ENCODE data around the gene CCDC68.
"Not testable (repeated sequence)": the region's sequence is repeated elsewhere in the genome, so short reads cannot be mapped to it uniquely, and the experiment has no call there.

Gene CCDC68

GRCh38 chr18:54958704-54959625 is at the start of gene CCDC68:
Gene CCDC68, minus strand, starts transcription at chr18:54959461. Its CDS starts 16,670 bp downstream, at chr18:54942791.
- DNase-seq: no peak

GRCh38 chr18:55007602-55008001 is 48.3 kb upstream of the CCDC68 start:
- no peak for DNase-seq

GRCh38 chr18:55003695-55004094 is 44.4 kb upstream of the CCDC68 start:
- no peak for DNase-seq

- no peak for DNase-seq
These were observed 43.0 kb upstream of the CCDC68 start for GRCh38 chr18:55002261-55002660.

- DNase-seq: no peak
These were observed 42.2 kb upstream of the CCDC68 start for GRCh38 chr18:55001394-55002024.

- DNase-seq: no peak
These were observed 41.3 kb upstream of the CCDC68 start for GRCh38 chr18:55000529-55000928.

GRCh38 chr18:54999016-54999415 is 39.8 kb upstream of the CCDC68 start:
- no peak for DNase-seq

- DNase-seq: no peak
These were observed 36.3 kb upstream of the CCDC68 start for GRCh38 chr18:54995421-54996143.

- no peak for DNase-seq
These were observed 32.7 kb upstream of the CCDC68 start for GRCh38 chr18:54991981-54992380.

- DNase-seq: no peak
These were observed 25.6 kb upstream of the CCDC68 start for GRCh38 chr18:54984908-54985307.

- DNase-seq: no peak
These were observed 24.5 kb upstream of the CCDC68 start for GRCh38 chr18:54983791-54984190.

- DNase-seq: no peak
These were observed 23.9 kb upstream of the CCDC68 start for GRCh38 chr18:54983041-54983686.

- DNase-seq: no peak
These were observed 21.8 kb upstream of the CCDC68 start for GRCh38 chr18:54981076-54981475.

GRCh38 chr18:54975598-54975997 is 16.3 kb upstream of the CCDC68 start:
- no peak for DNase-seq

GRCh38 chr18:54973046-54973445 is 13.8 kb upstream of the CCDC68 start:
- no peak for DNase-seq

- no peak for DNase-seq
These were observed 9.5 kb upstream of the CCDC68 start for GRCh38 chr18:54968807-54969206.

GRCh38 chr18:54968237-54968636 is 9.0 kb upstream of the CCDC68 start:
- not testable (repeated sequence) for DNase-seq

- no peak for DNase-seq
These were observed 8.5 kb upstream of the CCDC68 start for GRCh38 chr18:54967786-54968185.

GRCh38 chr18:54964741-54965140 is 5.5 kb upstream of the CCDC68 start:
- DNase-seq: no peak

GRCh38 chr18:54962919-54963645 is 3.8 kb upstream of the CCDC68 start:
- DNase-seq: no peak

GRCh38 chr18:54961868-54962267 is 2.6 kb upstream of the CCDC68 start:
- DNase-seq: no peak

- DNase-seq: no peak
These were observed 1.8 kb upstream of the CCDC68 start for GRCh38 chr18:54961016-54961423.
